Endometrial microvascular endothelial cells (primary cell): ENCODE data around the gene TATDN3. TPM values are rescaled to one million over a fixed set of nuclear protein-coding genes. Genes with fewer than 3 reads are reported as not detected.
"Not testable (repeated sequence)": the region's sequence is repeated elsewhere in the genome, so short reads cannot be mapped to it uniquely, and the experiment has no call there.

Source experiments
- in situ Hi-C: cut with HindIII; loops from 2 replicates; pipeline ENCODE4 v1.10.0; 2017; ENCODE audit warnings: low sequenced_read_pairs, low pct_unique_long_range_greater_than_20kb; ENCODE audit errors: inconsistent ontology term
- total RNA-seq: library from RNA; depleted of rRNA; stranded (reverse); fragments of >200 nt; gene quantifications from one replicate; pipeline ENCODE4 v1.2.3, GENCODE V29; 2015; ENCODE audit errors: inconsistent ontology term

Gene TATDN3, protein sequence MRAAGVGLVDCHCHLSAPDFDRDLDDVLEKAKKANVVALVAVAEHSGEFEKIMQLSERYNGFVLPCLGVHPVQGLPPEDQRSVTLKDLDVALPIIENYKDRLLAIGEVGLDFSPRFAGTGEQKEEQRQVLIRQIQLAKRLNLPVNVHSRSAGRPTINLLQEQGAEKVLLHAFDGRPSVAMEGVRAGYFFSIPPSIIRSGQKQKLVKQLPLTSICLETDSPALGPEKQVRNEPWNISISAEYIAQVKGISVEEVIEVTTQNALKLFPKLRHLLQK
- total RNA-seq: 16.6 TPM

DNA sequence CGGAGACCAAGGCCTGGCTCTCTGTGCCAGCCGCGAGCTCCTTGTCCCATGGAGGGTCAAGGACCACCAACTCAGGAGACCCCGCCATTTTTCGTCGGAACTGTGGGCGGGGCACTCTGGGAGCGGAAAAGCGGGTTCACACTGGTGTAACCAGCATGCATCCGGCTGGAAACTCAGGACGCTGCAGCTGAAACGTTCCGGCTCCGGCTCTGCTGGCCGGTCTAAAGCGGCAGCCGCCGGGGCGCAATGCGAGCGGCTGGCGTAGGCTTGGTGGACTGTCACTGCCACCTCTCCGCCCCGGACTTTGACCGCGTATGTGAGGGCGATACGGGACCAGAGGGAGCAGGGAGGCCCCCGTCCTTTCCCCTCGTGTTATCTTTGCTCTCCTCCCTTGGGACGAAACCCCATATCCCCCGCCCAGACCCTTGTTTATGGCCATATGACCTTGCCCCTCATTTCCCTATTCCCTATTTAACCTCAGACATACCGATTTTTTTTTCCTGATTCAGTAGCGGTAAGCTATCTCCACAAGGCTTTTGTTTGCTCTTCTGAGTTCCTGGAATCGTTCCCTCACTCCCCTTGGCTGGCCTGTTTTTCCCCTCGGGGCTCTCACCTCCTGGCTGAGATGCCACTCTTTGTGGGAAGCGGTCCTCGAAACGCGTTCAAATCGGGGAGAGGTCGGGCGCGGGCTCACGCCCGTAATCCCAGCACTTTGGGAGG is at the start of gene TATDN3, which contains the start of gene NSL1:
TSS of gene TATDN3 (plus strand) at position 219 of the 720 bp plus-strand sequence. CDS start at position 247, 28 bp downstream.
TSS of gene NSL1 (minus strand) at position 102 of the 720 bp plus-strand sequence. CDS start at position 88, 14 bp downstream.
- in situ Hi-C loops: no loop called here

DNA sequence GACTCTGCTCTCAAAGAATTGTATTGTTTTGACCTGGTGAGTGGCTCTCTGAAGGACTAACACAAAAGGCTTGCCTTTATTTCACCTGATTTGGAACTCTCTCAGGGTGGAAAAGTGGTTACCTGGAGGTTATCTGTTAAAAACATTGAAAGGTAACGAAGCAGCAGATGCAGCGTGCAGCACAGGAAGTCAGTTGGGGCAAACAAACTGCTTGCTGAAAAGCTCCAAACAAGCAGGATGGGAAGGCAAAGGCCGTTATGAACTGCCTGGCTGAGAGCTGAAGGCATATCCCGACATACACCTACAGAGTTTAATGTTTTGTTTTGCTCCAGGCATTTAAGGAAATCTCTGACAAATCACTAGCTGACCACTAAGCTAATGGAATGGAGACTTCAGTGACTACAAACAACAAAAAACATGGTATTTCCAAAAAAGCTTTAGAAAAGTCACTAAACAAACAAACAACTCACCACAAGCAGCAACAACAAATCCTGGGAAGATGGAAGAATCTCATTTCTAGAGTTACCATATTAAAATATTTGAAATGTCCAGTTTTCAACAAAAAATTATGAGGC is 47.7 kb upstream of the TATDN3 start:
- in situ Hi-C loops: no loop called here

DNA sequence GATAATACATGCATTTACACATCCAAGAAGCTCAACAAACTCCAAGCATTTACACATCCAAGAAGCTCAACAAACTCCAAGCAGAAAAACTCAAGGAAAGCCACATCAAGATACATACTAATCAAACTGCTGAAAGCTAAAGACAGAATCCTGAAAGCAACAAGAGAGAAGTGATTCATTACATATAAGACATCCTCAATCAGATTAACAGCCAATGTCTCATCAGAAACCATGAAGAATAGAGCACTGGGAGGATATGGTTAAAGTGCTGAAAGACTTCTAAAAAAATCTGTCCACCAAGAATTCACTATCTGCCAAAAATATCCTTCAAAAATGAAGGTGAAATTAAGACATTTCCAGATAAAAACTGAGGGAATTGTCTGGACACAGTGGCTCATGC is 46.4 kb upstream of the TATDN3 start:
- in situ Hi-C loops: no loop called here

DNA sequence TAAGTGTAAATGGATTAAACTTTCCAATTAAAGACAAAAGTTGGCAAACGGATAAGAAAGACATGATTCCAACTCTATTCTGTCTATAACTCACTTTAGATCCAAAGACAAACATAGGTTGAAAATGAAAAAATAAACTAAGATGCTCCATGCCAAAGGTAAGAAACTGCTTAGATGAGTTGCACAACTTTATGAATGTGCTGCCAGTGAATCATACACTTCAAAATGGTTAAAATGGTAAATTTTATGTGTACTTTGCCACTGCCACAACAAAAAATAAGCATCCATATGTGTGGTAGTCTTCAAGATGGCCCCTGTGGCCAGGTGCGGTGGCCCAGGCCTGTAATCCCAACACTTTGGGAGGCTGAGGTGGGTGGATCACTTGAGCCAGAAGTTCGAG is 45.1 kb upstream of the TATDN3 start:
- in situ Hi-C loops: no loop called here

DNA sequence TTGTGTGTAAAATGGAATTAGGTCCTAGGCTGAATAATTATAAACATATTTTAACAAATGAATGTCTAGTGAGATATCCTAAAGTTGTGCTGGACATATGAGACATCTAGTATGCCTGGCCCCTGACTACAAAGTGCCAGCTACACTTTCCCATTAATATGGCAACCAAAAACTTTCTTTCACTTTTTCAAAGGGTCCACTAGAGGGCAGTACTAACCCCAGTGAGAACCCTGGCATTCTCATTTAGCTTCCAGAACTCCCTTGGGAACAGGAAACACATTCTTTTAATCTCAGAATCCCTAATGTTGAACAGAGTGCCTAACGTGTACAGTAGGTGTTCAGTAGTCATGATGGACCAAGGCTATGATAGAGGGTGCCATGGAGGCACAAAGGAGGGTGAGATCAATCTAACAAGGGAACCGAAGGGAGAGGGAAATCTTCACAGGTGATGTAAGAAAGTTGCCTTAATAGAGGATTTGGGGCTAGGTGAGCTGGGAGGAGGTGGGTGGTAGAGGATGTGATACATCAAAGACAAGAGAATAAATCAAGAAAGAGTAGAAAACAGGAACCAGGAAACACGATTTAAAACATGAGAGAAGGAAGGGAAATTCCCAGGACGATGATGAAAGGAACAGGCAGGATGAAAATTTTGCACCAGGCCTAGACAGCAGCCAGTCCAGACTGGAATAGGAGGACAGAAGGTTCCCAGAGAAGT is 41.7 kb upstream of the TATDN3 start:
- in situ Hi-C loops: no loop called here

DNA sequence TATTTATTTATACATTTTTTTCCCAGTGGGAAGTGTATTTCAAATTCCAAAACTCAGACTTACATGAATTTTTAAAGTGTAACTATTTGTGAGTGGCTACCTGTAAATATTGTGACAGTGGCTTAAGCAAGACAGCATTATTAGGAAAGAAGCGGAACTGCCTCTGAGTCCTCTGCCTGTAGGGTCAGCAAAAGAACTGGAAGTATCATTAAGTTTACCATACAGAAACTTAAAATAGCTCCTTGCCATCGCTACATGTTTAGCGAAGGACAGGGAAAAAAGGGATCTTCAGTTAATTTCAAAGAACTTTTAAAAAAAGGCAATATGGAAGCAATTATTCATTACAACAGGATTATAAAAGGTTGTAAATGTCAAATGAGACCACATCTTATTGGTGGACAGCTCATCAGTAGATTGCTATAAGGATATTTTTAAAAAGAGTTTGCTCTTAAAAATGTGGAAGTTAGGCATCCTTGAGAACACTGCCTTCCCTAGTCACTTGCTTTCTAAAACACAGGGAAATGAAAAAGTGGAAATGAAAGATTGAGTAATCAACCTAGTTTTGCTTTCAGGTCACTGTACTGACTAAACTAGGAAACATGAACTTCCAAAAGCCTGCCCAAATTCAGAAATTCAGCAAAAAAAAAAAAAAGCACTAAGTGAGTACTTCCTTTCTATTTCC is 39.3 kb upstream of the TATDN3 start:
- in situ Hi-C loops: no loop called here

DNA sequence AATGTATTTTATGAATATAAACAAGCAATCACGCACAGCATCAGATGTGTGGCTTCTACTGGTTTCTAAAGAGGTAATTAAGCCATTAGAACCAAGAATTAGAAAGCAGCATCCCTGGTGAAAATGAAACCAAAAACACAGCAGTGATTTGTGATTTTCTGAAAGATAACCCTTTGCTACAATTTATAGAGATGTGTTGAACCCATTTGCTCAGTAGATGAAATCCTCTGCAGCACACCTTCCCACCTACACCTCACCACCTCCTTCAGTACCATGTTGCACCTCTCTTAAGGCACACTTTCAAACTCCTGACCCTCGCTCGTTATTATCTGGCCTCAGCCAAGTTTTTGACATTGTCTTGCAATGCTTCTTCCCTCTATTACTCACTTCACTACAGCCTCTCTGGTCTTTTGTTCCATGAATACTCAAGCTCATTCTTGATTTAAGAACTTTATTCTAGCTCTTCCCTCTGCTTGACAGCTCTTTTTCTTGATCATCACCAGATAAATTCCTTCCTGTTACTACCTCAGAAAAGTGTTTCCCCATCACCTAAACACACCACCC is 38.7 kb upstream of the TATDN3 start:
- in situ Hi-C loops: no loop called here

DNA sequence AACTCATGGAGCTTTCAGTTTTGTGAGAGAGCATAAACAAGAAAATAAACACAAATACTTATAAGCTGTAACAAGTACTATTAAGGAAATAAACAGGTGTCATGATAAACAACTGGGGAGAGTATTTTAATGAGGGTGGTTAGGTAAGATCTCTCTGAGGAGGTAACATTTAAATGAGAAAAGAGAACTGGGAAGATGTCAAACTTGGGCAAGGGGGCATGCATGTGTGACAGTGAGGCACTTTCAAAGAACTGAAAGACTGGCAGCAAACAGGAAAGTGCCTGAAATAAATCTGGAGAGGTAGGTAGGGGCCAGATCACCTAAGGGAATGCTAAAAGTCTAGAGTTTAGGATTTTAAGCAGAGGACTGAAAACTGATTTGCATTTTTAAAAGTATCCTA is 37.9 kb upstream of the TATDN3 start:
- in situ Hi-C loops: no loop called here

DNA sequence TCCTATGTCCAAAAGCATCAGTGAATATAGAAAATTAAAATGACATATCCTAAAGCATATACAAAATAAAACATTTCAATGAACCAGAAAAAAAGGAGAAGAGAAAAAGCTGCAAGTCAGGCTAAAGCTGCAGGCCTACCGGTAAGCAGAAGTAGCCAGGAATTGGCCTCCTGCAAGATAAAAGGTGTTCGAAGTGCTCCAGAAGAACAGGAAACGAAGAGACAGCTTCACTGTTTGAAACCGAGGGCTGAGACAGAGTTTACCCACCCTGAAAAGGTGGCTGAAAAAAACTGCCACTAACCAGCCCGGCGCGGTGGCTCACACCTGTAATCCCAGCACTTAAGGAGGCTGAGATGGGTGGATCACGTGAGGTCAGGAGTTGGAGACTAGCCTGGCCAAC is 37.5 kb upstream of the TATDN3 start:
- in situ Hi-C loops: no loop called here

DNA sequence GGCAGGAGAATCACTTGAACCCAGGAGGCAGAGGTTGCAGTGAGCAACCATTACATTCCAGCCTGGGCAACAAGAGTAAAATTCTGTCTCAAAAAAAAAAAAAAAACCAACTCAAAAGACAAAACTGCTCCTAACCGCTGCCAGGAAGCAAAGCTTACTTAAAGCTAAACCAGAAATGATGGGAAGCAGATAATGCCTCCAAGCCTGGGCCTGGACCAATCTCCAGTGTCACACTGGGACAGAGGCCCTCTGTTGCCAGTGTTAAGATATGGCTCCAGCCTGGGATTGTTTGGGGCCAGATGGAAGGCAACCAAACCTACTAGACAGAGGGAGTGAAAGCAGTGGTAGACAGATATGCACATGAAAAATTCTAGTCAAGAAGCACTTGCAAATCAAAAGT is 37.0 kb upstream of the TATDN3 start:
- in situ Hi-C loops: no loop called here

DNA sequence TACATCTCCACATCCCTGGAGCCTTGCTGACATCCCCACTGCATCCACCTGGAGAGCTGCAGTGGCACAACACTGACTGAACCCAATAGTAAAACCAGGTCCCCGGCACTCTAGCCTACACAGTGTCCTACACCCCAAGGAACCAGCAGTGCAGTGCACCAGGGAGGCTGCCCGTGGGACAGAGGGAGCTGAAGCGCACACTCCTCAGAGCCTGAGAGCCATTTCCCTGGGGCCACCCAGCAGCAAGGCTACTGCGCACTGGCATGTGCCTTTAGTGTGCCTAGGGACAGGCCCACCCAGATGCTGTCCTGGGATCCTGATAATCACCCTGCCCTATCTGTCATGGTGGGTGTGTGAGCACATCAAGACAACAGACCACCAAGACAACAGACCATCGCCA is 32.0 kb upstream of the TATDN3 start:
- in situ Hi-C loops: no loop called here

DNA sequence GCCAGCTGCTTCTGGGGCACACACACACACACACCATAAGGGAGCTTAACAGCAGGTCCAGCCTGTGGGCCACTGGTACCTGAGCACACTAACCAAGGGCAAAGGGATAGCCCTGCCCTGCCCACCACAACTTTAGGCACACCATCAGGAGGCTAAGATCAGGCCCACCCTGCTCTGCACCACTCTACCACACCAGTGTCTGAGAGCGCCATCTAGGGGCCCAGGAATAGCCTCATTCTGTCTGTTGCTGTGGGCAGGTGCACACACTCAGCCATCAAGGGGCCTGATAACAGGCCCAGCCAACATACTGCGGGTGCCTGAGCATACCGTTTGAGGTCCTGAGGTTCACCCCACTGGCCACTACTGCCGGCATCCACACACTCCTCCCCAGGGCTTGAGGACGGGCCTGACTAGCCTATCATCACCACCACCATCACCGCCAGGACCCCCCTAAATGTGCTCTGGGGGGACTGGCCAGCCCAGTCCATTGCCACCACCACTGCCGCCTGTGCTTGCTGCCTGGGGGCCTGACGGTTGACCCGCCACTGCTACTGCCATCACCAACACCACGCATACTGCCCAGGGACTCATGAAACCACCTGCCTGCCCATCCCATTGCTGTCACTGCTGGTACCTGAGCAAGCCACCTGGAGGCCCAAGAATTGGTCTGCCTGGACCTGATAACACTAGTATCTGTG is 31.4 kb upstream of the TATDN3 start:
- in situ Hi-C loops: no loop called here

DNA sequence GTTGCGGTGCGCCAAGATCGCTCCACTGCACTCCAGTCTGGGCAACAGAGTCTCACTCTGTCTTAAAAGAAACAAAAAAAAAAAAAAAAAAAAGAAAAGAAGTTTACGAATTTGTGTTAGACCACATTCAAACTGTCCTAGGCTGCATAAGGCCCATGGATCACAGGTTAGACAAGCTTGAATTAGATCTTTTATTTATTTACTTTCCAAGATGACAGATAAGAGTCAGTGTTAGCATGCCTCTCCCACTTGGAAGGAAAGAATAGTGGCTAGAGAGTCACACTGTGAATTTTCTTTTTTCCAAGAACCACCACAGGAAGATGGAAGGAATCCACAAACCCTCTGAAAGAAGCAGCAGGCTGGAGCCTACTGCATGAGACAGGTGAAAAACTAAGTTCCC is 29.5 kb upstream of the TATDN3 start:
- in situ Hi-C loops: no loop called here

DNA sequence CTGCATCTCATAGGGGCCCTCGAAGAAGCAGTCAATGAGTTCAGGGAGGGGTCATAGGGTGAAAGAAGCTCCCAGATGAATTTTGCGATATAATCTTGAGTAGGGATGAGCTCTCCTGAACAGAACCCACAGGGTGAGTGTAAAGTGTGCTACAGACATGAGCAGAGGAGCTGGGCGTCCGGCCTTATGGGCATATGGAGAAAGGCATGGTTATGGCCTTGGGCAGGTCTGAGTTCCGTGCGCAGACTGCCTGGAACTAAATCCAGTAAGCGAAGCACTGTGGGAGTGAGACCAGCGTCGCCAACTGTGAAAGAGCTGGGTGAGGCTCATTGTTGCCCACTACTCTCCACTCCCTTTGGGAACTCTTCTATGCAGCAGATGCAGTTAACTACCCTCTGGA is 28.9 kb upstream of the TATDN3 start:
- in situ Hi-C loops: no loop called here

DNA sequence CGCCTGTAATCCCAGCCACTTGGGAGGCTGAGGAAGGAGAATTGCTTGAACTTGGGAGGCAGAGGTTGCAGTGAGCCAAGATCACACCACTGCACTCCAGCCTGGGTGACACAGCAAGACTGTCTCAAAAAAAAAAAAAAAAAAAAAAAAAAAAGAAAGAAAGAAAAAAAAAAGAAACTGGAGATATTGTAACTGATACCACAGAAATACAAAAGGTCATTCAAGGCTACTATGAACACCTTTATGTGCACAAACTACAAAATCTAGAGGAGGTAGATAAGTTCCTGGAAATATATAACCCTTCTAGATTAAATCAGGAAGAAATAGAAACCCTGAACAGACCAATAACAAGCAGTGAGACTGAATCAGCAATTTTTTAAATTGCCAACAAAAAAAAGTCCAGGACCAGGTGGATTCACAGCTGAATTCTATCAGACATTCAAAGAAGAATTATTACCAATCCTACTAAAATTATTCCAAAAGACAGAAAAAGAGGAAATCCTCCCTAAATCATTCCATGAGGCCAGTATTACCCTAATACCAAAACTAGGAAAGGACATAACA is 26.9 kb upstream of the TATDN3 start:
- in situ Hi-C loops: not testable (repeated sequence)

DNA sequence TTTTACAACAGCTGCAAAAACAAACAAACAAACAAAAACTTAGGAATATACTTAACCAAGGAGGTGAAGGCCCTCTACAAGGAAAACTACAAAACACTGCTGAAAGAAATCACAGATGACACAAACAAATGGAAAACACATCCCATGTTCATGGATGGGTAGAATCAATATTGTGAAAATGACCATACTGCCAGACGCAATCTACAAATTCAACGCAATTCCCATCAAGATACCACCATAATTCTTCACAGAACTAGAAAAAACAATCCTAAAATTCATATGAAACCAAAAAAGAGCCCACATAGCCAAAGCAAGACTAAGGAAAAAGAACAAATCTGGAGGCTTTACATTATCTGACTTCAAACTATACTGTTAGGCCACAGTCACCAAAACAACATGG is 24.9 kb upstream of the TATDN3 start:
- in situ Hi-C loops: not testable (repeated sequence)

DNA sequence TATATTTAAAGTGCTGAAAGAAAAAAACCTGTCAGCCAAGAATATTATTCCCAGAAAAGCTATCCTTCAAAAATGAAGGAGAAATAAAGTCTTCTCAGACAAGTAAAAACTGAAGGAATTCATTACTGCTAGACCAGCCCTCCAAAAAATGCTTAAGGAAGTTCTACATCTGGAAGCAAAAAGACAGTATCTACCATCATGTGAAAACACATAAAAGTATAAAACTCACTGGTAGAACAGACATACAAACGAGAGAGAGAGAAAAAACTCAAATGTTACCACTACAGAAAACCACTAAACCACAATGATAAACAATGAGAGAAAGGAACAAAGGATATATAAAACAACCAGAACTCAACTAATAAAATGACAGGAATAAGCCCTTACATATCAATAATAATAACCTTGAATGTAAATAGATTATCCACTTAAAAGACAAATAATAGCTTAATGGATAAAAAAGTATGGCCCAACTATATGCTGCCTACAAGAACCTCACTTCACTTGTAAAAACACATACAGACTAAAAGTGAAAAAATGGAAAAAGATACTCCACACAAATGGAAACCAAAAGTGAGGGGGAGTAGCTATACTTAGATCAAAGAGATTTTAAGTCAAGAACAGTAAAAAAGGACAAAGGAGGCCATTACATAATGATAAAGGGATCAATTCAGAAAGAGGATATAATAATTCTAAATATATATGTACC is 22.1 kb upstream of the TATDN3 start:
- in situ Hi-C loops: no loop called here
